ENCODE data around the gene TNFRSF14.
A peak's percentile ranks its signal among the peaks of the same experiment; 100 is the strongest.

Gene TNFRSF14

DNA sequence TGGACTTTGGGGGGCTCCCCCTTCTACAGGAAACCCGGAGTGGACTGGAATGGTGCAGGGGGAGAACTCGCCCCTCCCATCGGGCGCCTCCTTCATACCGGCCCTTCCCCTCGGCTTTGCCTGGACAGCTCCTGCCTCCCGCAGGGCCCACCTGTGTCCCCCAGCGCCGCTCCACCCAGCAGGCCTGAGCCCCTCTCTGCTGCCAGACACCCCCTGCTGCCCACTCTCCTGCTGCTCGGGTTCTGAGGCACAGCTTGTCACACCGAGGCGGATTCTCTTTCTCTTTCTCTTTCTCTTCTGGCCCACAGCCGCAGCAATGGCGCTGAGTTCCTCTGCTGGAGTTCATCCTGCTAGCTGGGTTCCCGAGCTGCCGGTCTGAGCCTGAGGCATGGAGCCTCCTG lies at the start of gene TNFRSF14:
Gene TNFRSF14 (plus strand): TSS at position 95 of the 401 bp plus-strand sequence. CDS start 294 bp downstream, at position 389.
- ATAC-seq, result peak; percentile 10; the same call in 1 of the 3 replicates
- TF ChIP-seq PPARA (CRISPR knock-in tag; IDR thresholded peaks at IDR 0.05; ENCODE audit: borderline replicate concordance), result no peak
- TF ChIP-seq ISL1 (CRISPR knock-in tag; IDR thresholded peaks at IDR 0.05), result no peak
- TF ChIP-seq ZFP3 (CRISPR knock-in tag; IDR thresholded peaks at IDR 0.05), result no peak
- no peak for TF ChIP-seq CSDC2 (CRISPR knock-in tag; IDR thresholded peaks at IDR 0.05)
- no peak for TF ChIP-seq CREB5 (CRISPR knock-in tag; IDR thresholded peaks at IDR 0.05; ENCODE audit: low read depth)
- no peak for TF ChIP-seq BACH2 (CRISPR knock-in tag; IDR thresholded peaks at IDR 0.05; ENCODE audit: borderline replicate concordance)
- no peak for TF ChIP-seq PATZ1 (CRISPR knock-in tag; IDR thresholded peaks at IDR 0.05; ENCODE audit: borderline replicate concordance)
- TF ChIP-seq, protein P1, sequence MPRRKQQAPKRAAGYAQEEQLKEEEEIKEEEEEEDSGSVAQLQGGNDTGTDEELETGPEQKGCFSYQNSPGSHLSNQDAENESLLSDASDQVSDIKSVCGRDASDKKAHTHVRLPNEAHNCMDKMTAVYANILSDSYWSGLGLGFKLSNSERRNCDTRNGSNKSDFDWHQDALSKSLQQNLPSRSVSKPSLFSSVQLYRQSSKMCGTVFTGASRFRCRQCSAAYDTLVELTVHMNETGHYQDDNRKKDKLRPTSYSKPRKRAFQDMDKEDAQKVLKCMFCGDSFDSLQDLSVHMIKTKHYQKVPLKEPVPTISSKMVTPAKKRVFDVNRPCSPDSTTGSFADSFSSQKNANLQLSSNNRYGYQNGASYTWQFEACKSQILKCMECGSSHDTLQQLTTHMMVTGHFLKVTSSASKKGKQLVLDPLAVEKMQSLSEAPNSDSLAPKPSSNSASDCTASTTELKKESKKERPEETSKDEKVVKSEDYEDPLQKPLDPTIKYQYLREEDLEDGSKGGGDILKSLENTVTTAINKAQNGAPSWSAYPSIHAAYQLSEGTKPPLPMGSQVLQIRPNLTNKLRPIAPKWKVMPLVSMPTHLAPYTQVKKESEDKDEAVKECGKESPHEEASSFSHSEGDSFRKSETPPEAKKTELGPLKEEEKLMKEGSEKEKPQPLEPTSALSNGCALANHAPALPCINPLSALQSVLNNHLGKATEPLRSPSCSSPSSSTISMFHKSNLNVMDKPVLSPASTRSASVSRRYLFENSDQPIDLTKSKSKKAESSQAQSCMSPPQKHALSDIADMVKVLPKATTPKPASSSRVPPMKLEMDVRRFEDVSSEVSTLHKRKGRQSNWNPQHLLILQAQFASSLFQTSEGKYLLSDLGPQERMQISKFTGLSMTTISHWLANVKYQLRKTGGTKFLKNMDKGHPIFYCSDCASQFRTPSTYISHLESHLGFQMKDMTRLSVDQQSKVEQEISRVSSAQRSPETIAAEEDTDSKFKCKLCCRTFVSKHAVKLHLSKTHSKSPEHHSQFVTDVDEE (CRISPR knock-in tag; IDR thresholded peaks at IDR 0.05), result no peak
- TF ChIP-seq ZNF70 (CRISPR knock-in tag; IDR thresholded peaks at IDR 0.05), result no peak
- TF ChIP-seq CSRNP3 (CRISPR knock-in tag; IDR thresholded peaks at IDR 0.05), result no peak
- no peak for TF ChIP-seq ARNTL (CRISPR knock-in tag; IDR thresholded peaks at IDR 0.05; ENCODE audit: borderline replicate concordance, low read depth)
- TF ChIP-seq SNAI2 (CRISPR knock-in tag; IDR thresholded peaks at IDR 0.05), result no peak
- TF ChIP-seq ZNF8 (CRISPR knock-in tag; IDR thresholded peaks at IDR 0.05), result no peak
- TF ChIP-seq, protein P2, sequence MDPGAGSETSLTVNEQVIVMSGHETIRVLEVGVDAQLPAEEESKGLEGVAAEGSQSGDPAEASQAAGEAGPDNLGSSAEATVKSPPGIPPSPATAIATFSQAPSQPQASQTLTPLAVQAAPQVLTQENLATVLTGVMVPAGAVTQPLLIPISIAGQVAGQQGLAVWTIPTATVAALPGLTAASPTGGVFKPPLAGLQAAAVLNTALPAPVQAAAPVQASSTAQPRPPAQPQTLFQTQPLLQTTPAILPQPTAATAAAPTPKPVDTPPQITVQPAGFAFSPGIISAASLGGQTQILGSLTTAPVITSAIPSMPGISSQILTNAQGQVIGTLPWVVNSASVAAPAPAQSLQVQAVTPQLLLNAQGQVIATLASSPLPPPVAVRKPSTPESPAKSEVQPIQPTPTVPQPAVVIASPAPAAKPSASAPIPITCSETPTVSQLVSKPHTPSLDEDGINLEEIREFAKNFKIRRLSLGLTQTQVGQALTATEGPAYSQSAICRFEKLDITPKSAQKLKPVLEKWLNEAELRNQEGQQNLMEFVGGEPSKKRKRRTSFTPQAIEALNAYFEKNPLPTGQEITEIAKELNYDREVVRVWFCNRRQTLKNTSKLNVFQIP (CRISPR knock-in tag; IDR thresholded peaks at IDR 0.05; ENCODE audit: borderline replicate concordance, low read depth), result no peak
- TF ChIP-seq GLIS3 (CRISPR knock-in tag; IDR thresholded peaks at IDR 0.05), result no peak
- TF ChIP-seq ESRRG (CRISPR knock-in tag; IDR thresholded peaks at IDR 0.05), result no peak
- no peak for TF ChIP-seq TOX (CRISPR knock-in tag; IDR thresholded peaks at IDR 0.05; ENCODE audit: borderline replicate concordance)

DNA sequence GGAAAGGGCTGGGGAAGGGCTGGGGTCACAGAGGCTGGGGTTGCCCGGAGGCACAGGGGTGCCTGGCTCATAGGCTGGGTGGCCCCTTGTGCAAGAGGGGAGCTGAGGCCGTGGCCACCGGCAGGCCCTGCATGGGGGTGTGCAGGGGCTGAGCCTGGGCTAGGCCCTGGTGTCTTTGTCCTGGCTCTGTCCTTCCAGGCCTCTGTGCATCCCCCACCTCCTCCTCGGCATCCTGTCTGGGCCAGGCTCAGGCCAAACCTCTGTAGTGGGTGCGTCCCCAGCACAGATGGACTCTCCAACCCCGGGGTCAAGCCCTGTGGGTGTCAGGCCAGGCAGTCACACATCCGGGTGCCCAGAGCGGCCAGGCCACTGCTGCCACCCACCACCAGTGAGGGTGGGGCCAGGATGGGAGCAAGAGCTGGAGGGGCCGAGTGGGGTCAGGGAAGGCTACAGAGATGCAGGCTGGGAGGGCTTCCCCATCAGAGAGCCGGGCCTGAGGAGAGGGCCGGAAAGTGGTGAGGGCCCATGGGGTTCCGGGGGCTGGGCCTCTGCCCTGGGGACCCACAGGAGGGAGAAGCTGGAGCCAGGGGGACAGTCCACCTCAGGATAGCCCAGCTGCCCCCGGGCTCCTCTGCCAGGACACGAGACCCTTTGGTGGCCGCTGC lies 49.1 kb upstream of the TNFRSF14 start:
- TF ChIP-seq CREB5 (CRISPR knock-in tag; IDR thresholded peaks at IDR 0.05; ENCODE audit: low read depth) (no peak), ZFP3 (CRISPR knock-in tag; IDR thresholded peaks at IDR 0.05) (no peak), ZNF70 (CRISPR knock-in tag; IDR thresholded peaks at IDR 0.05) (no peak), CSDC2 (CRISPR knock-in tag; IDR thresholded peaks at IDR 0.05) (no peak), TCF4 (CRISPR knock-in tag; IDR thresholded peaks at IDR 0.05; ENCODE audit: borderline replicate concordance) (no peak), ZFP30 (CRISPR knock-in tag; IDR thresholded peaks at IDR 0.05) (no peak), PPARA (CRISPR knock-in tag; IDR thresholded peaks at IDR 0.05; ENCODE audit: borderline replicate concordance) (no peak), CSRNP3 (CRISPR knock-in tag; IDR thresholded peaks at IDR 0.05) (no peak), PATZ1 (CRISPR knock-in tag; IDR thresholded peaks at IDR 0.05; ENCODE audit: borderline replicate concordance) (no peak), SNAI2 (CRISPR knock-in tag; IDR thresholded peaks at IDR 0.05) (no peak), ARNTL (CRISPR knock-in tag; IDR thresholded peaks at IDR 0.05; ENCODE audit: borderline replicate concordance, low read depth) (no peak)
- TF ChIP-seq, protein P2 (CRISPR knock-in tag; IDR thresholded peaks at IDR 0.05; ENCODE audit: borderline replicate concordance, low read depth), result no peak

More for the DNA sequence above, 49.1 kb upstream of the TNFRSF14 start:
- peak; percentile 3; the same call in 1 of the 3 replicates for ATAC-seq

Data from SK-N-SH treated with all-trans-retinoic acid at 6 μM for 48 hours (cell line).